Activated T-cell treated with anti-CD3 and anti-CD28 coated beads, Interleukin-2, amount 50 U/mL, for 48 hours (primary cell): ENCODE measurements around the gene MT4.
"Not testable (repeated sequence)": the region's sequence is repeated elsewhere in the genome, so short reads cannot be mapped to it uniquely, and the experiment has no call there.

Experiments
- DNase-seq, 2 experiments: peaks; one replicate each; pipeline ENCODE4 v3.0.0-alpha.2; 2020

MT4 gene

GRCh38 chr16:56559109-56559508 lies 5.8 kb upstream of the MT4 start:
- no peak for DNase-seq

- DNase-seq = no peak
Observed at GRCh38 chr16:56560447-56560846, 4.4 kb upstream of the MT4 start.

GRCh38 chr16:56561126-56561525 lies 3.7 kb upstream of the MT4 start:
- DNase-seq = no peak

GRCh38 chr16:56569971-56570370 lies 5.1 kb downstream of the MT4 start:
- no peak for DNase-seq

- no peak for DNase-seq
Observed at GRCh38 chr16:56571525-56571924, 6.7 kb downstream of the MT4 start.

GRCh38 chr16:56574625-56575024 lies 9.8 kb downstream of the MT4 start:
- DNase-seq = no peak

GRCh38 chr16:56576585-56577299 lies 11.9 kb downstream of the MT4 start:
- peak; percentile 87 to 88 for DNase-seq

GRCh38 chr16:56577300-56577625 lies 12.4 kb downstream of the MT4 start:
- no peak for DNase-seq

GRCh38 chr16:56580391-56581048 lies 15.6 kb downstream of the MT4 start:
- DNase-seq = no peak

- not testable (repeated sequence) for DNase-seq
Observed at GRCh38 chr16:56582911-56583310, 18.0 kb downstream of the MT4 start.

- no peak for DNase-seq
Observed at GRCh38 chr16:56583351-56584168, 18.7 kb downstream of the MT4 start.

- no peak for DNase-seq
Observed at GRCh38 chr16:56584276-56584675, 19.4 kb downstream of the MT4 start.

GRCh38 chr16:56588781-56589140 lies 23.9 kb downstream of the MT4 start:
- no peak for DNase-seq

GRCh38 chr16:56589141-56590039 lies 24.5 kb downstream of the MT4 start, which contains the start of gene MT3:
MT3 (plus strand) TSS chr16:56589528; CDS start chr16:56589591, 63 bp downstream.
- DNase-seq = peak; percentile 43 to 65

- DNase-seq = no peak
Observed at GRCh38 chr16:56591377-56592060, 26.6 kb downstream of the MT4 start.

GRCh38 chr16:56593573-56594291 lies 28.9 kb downstream of the MT4 start:
- no peak for DNase-seq

GRCh38 chr16:56594292-56594619 lies 29.4 kb downstream of the MT4 start:
- DNase-seq = peak in 1 of 2 experiments; percentile 5

- DNase-seq = peak in 1 of 2 experiments; percentile 40
Observed at GRCh38 chr16:56600398-56600999, 35.6 kb downstream of the MT4 start.

- DNase-seq = peak in 1 of 2 experiments; percentile 8
Observed at GRCh38 chr16:56601325-56601724, 36.5 kb downstream of the MT4 start.

GRCh38 chr16:56603589-56603988 lies 38.7 kb downstream of the MT4 start:
- DNase-seq = no peak

GRCh38 chr16:56604966-56605365 lies 40.1 kb downstream of the MT4 start:
- DNase-seq = no peak
